GM21825 (cell line): ENCODE data around the gene ACSM4.
"Not testable (repeated sequence)": the region's sequence is repeated elsewhere in the genome, so short reads cannot be mapped to it uniquely, and the experiment has no call there.

Experiments
- ATAC-seq: cut with Tn5 transposase; IDR thresholded peaks from one replicate; pipeline ENCODE4 v1.9.1; 2021; ENCODE audit warnings: mild to moderate bottlenecking, moderate library complexity; ENCODE audit not compliant: unreplicated experiment

ACSM4 gene

GRCh38 chr12:7303772-7304171 lies at the start of gene ACSM4:
Gene ACSM4, plus strand, starts transcription at chr12:7304072. Its CDS starts 260 bp downstream, at chr12:7304332.
- no peak for ATAC-seq

GRCh38 chr12:7259060-7259459 lies 44.8 kb upstream of the ACSM4 start:
- no peak for ATAC-seq

GRCh38 chr12:7264538-7264937 lies 39.3 kb upstream of the ACSM4 start:
- ATAC-seq: no peak

- ATAC-seq: no peak
Observed at GRCh38 chr12:7265251-7265650, 38.6 kb upstream of the ACSM4 start.

GRCh38 chr12:7269273-7269672 lies 34.6 kb upstream of the ACSM4 start:
- no peak for ATAC-seq

GRCh38 chr12:7271893-7272514 lies 31.9 kb upstream of the ACSM4 start:
- no peak for ATAC-seq

GRCh38 chr12:7275482-7275881 lies 28.4 kb upstream of the ACSM4 start:
- ATAC-seq: not testable (repeated sequence)

GRCh38 chr12:7282844-7283243 lies 21.0 kb upstream of the ACSM4 start:
- no peak for ATAC-seq

- ATAC-seq: no peak
Observed at GRCh38 chr12:7289743-7290142, 14.1 kb upstream of the ACSM4 start.

- not testable (repeated sequence) for ATAC-seq
Observed at GRCh38 chr12:7290588-7290987, 13.3 kb upstream of the ACSM4 start.

GRCh38 chr12:7292300-7292699 lies 11.6 kb upstream of the ACSM4 start:
- no peak for ATAC-seq

GRCh38 chr12:7293670-7294069 lies 10.2 kb upstream of the ACSM4 start:
- no peak for ATAC-seq

- ATAC-seq: no peak
Observed at GRCh38 chr12:7295529-7295928, 8.3 kb upstream of the ACSM4 start.

- no peak for ATAC-seq
Observed at GRCh38 chr12:7297865-7298264, 6.0 kb upstream of the ACSM4 start.

GRCh38 chr12:7302266-7302986 lies 1.4 kb upstream of the ACSM4 start:
- no peak for ATAC-seq

- no peak for ATAC-seq
Observed at GRCh38 chr12:7303230-7303629, 642 bp upstream of the ACSM4 start.

GRCh38 chr12:7304456-7304855 lies 584 bp downstream of the ACSM4 start:
- no peak for ATAC-seq

GRCh38 chr12:7310070-7310469 lies 6.2 kb downstream of the ACSM4 start:
- no peak for ATAC-seq

- ATAC-seq: no peak
Observed at GRCh38 chr12:7319930-7320329, 16.1 kb downstream of the ACSM4 start.

GRCh38 chr12:7321624-7322023 lies 17.8 kb downstream of the ACSM4 start:
- ATAC-seq: no peak

GRCh38 chr12:7322599-7322998 lies 18.7 kb downstream of the ACSM4 start:
- no peak for ATAC-seq

GRCh38 chr12:7324176-7324575 lies 20.3 kb downstream of the ACSM4 start:
- no peak for ATAC-seq

GRCh38 chr12:7327918-7328317 lies 24.0 kb downstream of the ACSM4 start:
- ATAC-seq: no peak
